HG03064 (cell line): ENCODE measurements around the gene COG7.
"Not testable (repeated sequence)": the region's sequence is repeated elsewhere in the genome, so short reads cannot be mapped to it uniquely, and the experiment has no call there.

Experiments
- ATAC-seq: cut with Tn5 transposase; IDR thresholded peaks from one replicate; pipeline ENCODE4 v1.9.1; 2021; ENCODE audit warnings: low read depth; ENCODE audit not compliant: unreplicated experiment

COG7 gene

GRCh38 chr16:23416816-23417215, 36.2 kb downstream of the COG7 start:
- ATAC-seq: no peak

GRCh38 chr16:23414731-23415130, 38.3 kb downstream of the COG7 start:
- no peak for ATAC-seq

- ATAC-seq: no peak
Observed at GRCh38 chr16:23410176-23410575, 42.8 kb downstream of the COG7 start.

- no peak for ATAC-seq
Observed at GRCh38 chr16:23409522-23409921, 43.5 kb downstream of the COG7 start.

- no peak for ATAC-seq
Observed at GRCh38 chr16:23408823-23409298, 44.1 kb downstream of the COG7 start.

- no peak for ATAC-seq
Observed at GRCh38 chr16:23408242-23408822, 44.7 kb downstream of the COG7 start.

- no peak for ATAC-seq
Observed at GRCh38 chr16:23407436-23408127, 45.4 kb downstream of the COG7 start.

GRCh38 chr16:23406546-23407240, 46.3 kb downstream of the COG7 start:
- no peak for ATAC-seq

GRCh38 chr16:23406024-23406423, 47.0 kb downstream of the COG7 start:
- ATAC-seq: no peak

- no peak for ATAC-seq
Observed at GRCh38 chr16:23403547-23403946, 49.4 kb downstream of the COG7 start.

GRCh38 chr16:23402100-23402499, 50.9 kb downstream of the COG7 start:
- no peak for ATAC-seq

- ATAC-seq: no peak
Observed at GRCh38 chr16:23401139-23401538, 51.9 kb downstream of the COG7 start.

GRCh38 chr16:23400447-23400846, 52.5 kb downstream of the COG7 start:
- ATAC-seq: not testable (repeated sequence)

- no peak for ATAC-seq
Observed at GRCh38 chr16:23398987-23399805, 53.8 kb downstream of the COG7 start.

GRCh38 chr16:23397464-23397863, 55.5 kb downstream of the COG7 start:
- no peak for ATAC-seq

- ATAC-seq: no peak
Observed at GRCh38 chr16:23395732-23396131, 57.3 kb downstream of the COG7 start.

GRCh38 chr16:23394141-23394831, 58.7 kb downstream of the COG7 start:
- no peak for ATAC-seq

- no peak for ATAC-seq
Observed at GRCh38 chr16:23392223-23392600, 60.8 kb downstream of the COG7 start.

GRCh38 chr16:23391381-23392222, 61.4 kb downstream of the COG7 start:
- no peak for ATAC-seq
